ENCODE data around the gene CSTF3. TPM values are rescaled to one million over a fixed set of nuclear protein-coding genes. Genes with fewer than 3 reads are reported as not detected.

The CSTF3 gene
- total and polyA plus RNA-seq, 4 donors: 14.3 to 35.6 (median 27.3) TPM

GRCh38 chr11:33191467-33191866 is 30.2 kb upstream of the CSTF3 start:
- no peaks in the 10 kb centered on the region for H3K9me3 ChIP-seq (ENCODE audit: control insufficient read depth in 4 of 4, insufficient read depth in 3 of 4, low read length in 3 of 4)
- no peak overlapping the region for H3K9ac ChIP-seq (ENCODE audit: insufficient read depth in 1 of 2, low read length in 2 of 2)
- no peak for DNase-seq
- H3K27ac ChIP-seq (ENCODE audit: low read depth in 1 of 2, low read length in 1 of 2): no peak overlapping the region
- no peak for TF ChIP-seq CTCF (IDR thresholded peaks at IDR 0.05; ENCODE audit: control extremely low read depth, extremely low read depth)
- H3K27me3 ChIP-seq (ENCODE audit: control insufficient read depth in 3 of 3, insufficient read depth in 3 of 3, low read length in 2 of 3): no peaks in the 10 kb centered on the region
- no peaks in the 10 kb centered on the region for H3K4me1 ChIP-seq (ENCODE audit: control insufficient read depth in 5 of 5, insufficient read depth in 5 of 5, low read length in 5 of 5)
- H3K36me3 ChIP-seq (ENCODE audit: control insufficient read depth in 4 of 4, insufficient read depth in 4 of 4, low read length in 4 of 4): no peaks in the 10 kb centered on the region
- no peak overlapping the region for H3K4me3 ChIP-seq
- no peak for ATAC-seq (ENCODE audit: insufficient read depth, low FRiP score)

DNA sequence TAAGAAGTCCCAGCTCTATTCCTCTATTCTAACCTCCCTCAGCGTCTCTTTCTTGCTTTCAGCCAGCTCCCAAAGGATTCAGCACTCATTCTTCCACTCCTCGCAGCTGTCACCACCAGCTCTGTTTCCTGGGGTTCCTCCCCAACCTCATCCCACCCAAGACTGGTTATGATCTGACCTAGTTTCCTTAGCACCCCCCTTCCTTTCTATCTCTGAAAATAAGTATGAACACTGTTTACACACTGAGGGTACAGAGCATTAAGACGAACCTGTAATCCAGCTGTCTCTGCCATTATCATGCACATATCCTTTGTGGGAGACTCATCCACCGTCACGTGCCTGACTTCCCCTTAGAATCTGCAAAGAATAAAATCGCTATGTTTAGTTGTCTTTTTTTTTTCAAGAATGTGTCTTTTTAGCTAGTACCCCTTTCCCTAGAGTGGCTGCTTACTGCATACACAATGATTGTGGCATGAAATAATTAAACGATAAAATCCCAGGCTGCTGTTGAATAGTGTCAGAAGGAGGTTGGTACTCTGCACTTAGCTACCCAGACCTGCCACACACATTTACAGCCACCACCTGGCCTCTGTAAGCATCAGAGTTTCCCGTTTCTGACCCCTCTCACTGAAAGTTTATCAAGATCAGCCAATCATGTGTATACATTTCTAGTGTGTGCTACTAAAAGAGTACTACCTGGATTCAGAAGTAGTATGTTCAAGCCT is 26.9 kb upstream of the CSTF3 start:
- no peak for DNase-seq
- WGBS, 2 donors: 47 to 60% methylated on average over 8 of the region's 8 CpGs
- no peaks in the 10 kb centered on the region for H3K36me3 ChIP-seq (ENCODE audit: control insufficient read depth in 4 of 4, insufficient read depth in 4 of 4, low read length in 4 of 4)

DNA sequence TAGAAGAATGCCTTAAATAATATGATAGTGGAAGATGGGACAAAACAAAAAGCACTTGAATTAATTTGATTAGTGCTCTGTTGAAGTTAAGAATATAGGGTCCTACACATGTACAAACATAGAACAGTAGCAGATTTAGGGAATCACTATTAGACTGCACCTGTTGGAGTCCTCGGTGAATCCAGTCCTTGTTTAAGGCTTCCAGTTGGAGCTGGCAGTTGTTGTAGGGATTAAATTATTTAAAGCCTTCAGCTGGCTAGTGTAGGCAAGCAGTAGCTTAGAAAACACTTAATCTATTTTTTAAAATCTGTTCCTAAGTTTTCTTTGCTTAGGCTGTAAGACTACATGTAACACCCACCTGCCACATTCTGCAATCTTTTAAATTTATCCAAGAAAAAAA is 24.5 kb upstream of the CSTF3 start:
- H3K9me3 ChIP-seq (ENCODE audit: control insufficient read depth in 4 of 4, insufficient read depth in 3 of 4, low read length in 3 of 4): no peaks in the 10 kb centered on the region
- DNase-seq (no peak), ATAC-seq (ENCODE audit: insufficient read depth, low FRiP score) (no peak)
- H3K9ac ChIP-seq (ENCODE audit: insufficient read depth in 1 of 2, low read length in 2 of 2): no peak overlapping the region
- no peak overlapping the region for H3K4me3 ChIP-seq
- H3K27ac ChIP-seq (ENCODE audit: low read depth in 1 of 2, low read length in 1 of 2): no peak overlapping the region
- H3K4me1 ChIP-seq (ENCODE audit: control insufficient read depth in 5 of 5, insufficient read depth in 5 of 5, low read length in 5 of 5): no peaks in the 10 kb centered on the region
- H3K27me3 ChIP-seq (ENCODE audit: control insufficient read depth in 3 of 3, insufficient read depth in 3 of 3, low read length in 2 of 3): no peaks in the 10 kb centered on the region
- no peaks in the 10 kb centered on the region for H3K36me3 ChIP-seq (ENCODE audit: control insufficient read depth in 4 of 4, insufficient read depth in 4 of 4, low read length in 4 of 4)
- TF ChIP-seq CTCF (IDR thresholded peaks at IDR 0.05; ENCODE audit: control extremely low read depth, extremely low read depth): no peak
- WGBS, 2 donors: 94 to 100% methylated on average over 1 of the region's 1 CpG

More for the DNA sequence above, 26.9 kb upstream of the CSTF3 start:
- no peak overlapping the region for H3K27ac ChIP-seq (ENCODE audit: low read depth in 1 of 2, low read length in 1 of 2)
- no peak for TF ChIP-seq CTCF (IDR thresholded peaks at IDR 0.05; ENCODE audit: control extremely low read depth, extremely low read depth)
- H3K4me1 ChIP-seq (ENCODE audit: control insufficient read depth in 5 of 5, insufficient read depth in 5 of 5, low read length in 5 of 5): no peaks in the 10 kb centered on the region
- H3K9ac ChIP-seq (ENCODE audit: insufficient read depth in 1 of 2, low read length in 2 of 2): no peak overlapping the region
- H3K9me3 ChIP-seq (ENCODE audit: control insufficient read depth in 4 of 4, insufficient read depth in 3 of 4, low read length in 3 of 4): no peaks in the 10 kb centered on the region
- no peak for ATAC-seq (ENCODE audit: insufficient read depth, low FRiP score)
- no peaks in the 10 kb centered on the region for H3K27me3 ChIP-seq (ENCODE audit: control insufficient read depth in 3 of 3, insufficient read depth in 3 of 3, low read length in 2 of 3)
- H3K4me3 ChIP-seq: no peak overlapping the region

All from lung (tissue), 12 donors.